NCI-H2107 (cell line): ENCODE measurements around the gene PHOSPHO1.
A peak's percentile ranks its signal among the peaks of the same experiment; 100 is the strongest.

Experiments used
- DNase-seq: peaks from one replicate; lab custom pipeline; 2025; lab: John Stamatoyannopoulos, UW

PHOSPHO1 gene

DNA sequence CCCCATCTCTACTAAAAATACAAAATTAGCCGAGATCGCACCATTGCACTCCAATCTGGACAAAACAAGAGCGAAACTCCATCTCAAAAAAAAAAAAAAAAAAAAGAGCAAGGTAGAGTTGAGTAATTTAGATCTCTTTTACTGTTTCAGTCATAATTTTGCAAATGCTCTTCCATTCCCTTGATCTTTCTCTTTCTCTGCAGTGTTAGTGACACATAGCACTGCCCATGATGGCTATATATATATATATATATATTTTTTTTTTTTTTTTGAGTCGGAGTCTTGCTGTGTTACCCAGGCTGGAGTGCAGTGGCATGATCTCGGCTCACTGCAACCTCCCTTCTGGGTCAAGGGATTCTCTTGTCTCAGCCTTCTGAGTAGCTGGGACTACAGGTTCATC, 12.2 kb upstream of the PHOSPHO1 start:
- no peak for DNase-seq

DNA sequence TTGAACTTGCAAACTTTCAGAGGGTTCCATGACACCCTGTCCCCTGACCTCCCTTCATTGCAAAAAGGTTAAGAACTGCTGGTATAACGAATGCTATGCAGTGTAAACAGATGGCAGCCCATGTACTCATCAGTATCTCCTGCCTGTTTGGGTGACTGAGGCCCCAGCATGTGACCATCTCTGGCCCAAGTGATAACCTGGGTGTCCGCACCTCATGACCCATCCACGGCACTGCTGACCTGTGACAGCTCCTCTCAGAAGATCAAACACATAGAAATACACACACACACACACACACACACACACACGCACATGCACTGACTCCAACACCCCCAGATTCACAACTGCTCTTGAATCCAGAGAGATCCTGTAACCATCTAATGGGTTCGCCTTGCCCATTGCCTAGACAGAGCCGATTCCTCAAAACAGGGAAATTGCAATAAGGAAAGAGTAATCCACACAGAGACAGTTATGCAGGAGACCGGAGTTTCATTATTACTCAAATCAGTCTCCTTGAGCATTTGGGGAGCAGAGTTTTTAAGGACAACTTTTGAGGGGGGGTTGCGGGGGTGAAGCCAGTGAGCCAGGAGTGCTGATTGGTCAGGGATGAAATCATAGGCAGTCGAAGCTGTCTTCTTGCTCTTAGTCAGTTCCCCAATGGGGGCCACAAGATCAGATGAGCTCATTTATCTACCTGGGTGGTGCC, 11.3 kb upstream of the PHOSPHO1 start:
- DNase-seq = no peak

DNA sequence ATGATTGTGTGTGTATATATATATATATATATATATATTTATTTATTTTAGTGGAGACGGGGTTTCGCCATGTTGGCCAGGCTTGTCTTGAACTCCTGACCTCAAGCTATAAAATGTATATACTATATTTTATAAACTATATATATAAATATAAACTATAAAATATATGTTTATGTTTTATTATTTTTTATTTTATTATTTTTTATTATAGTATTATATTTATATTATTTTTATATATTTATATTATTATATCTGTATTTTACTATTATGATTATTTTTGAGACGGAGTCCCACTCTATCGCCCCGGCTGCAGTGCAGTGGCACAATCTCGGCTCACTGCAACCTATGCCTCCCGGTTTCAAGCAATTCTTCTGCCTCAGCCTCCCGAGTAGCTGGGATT, 10.5 kb upstream of the PHOSPHO1 start:
- DNase-seq = no peak

DNA sequence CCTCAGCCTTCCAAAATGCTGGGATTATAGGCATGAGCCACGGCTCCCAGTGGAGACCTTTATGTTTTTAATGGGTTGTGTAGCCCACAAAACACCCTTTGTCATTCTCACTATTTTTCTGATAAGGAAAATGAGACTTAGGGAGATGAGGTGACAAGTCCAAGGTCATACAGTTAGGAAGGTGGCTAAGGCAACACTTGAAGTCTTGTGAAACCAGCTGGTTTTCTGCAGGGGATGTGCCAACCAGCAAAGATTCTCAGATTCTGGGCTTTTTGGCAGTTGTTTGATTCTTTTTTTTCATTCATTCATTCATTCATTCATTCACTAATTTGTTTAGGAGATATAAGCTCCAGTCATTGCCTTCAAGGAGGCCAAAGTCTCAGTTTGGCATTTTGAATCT, 10.0 kb upstream of the PHOSPHO1 start:
- DNase-seq = no peak

DNA sequence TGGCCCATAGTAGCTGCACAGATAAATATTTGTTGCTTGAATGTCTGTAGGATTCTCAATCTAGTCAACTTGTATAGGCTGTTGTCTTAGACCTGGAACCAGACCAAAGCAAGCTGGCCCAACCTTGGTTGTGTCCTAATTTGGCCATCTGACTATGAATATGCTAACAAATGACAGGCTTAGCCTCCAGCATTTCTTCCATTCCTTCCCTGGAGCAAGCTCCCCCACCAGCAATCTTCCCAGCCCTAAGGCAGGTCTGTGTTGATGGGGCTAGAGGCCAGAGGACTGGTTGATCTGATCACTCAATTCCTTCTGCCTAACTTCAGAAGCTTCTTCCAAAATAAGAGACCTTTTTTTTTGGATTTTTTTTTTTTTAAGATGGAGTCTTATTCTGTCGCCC, 9.4 kb upstream of the PHOSPHO1 start:
- no peak for DNase-seq

DNA sequence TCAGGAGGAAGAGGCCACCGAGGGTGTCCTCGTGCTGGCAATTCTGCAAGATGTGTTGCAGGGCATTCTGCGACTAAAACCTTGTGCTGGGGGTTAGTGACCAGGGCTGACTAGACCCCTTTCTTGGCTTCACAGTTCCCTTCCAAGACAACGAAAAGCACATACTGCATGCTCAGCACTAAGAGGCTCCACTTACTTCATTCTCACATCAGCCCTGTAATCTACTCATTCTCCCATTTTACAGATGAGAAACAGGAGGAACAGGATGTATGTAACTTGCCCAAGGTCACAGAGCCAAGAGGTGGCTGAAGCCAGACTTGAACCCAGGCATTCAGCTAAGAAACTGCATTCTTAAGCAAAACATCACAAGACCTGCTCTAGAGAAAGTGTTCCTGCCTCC, 5.3 kb upstream of the PHOSPHO1 start:
- DNase-seq = no peak

DNA sequence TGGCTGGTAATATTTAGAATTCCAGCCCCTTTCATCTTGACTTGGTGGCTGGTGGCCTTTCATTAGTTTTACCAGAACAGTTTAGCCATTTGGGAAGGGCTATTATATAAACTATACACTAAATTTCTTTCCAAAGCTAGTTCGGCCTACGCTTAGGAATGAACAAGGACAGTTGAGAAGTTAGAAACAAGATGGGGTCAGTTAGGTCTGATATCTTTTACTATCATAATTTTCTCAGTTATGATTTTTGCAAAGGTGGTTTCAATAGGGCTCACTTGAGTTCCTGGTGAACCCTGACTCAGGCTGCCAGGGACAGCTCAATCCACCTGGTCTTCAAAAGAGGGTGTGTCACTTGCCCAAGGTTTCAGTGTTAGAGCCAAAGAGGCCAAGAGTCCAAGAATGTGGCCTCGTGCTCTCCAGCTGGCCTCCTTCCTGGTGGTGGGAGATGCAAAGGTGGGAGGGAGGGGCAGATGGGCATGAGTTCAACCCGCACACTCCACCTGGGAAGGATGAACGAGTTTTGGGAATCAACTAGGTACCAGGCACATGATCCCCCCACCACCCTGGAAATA, 4.0 kb upstream of the PHOSPHO1 start:
- DNase-seq = no peak

DNA sequence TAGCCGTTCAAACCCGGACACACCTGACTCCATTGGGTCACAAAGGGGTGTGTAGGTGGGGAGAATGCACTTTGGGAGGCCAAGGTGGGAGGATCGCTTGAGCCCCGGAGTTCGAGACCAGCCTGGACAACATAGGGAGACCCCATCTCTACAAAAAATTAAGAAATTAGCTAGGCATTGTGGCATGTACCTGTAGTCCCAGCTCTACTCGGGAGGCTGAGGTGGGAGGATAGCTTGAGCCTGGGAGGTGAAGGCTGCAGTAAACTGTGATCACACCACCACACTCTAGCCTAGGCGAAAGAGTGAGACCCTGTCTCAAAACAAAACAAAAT, 942 bp upstream of the PHOSPHO1 start:
- no peak for DNase-seq

DNA sequence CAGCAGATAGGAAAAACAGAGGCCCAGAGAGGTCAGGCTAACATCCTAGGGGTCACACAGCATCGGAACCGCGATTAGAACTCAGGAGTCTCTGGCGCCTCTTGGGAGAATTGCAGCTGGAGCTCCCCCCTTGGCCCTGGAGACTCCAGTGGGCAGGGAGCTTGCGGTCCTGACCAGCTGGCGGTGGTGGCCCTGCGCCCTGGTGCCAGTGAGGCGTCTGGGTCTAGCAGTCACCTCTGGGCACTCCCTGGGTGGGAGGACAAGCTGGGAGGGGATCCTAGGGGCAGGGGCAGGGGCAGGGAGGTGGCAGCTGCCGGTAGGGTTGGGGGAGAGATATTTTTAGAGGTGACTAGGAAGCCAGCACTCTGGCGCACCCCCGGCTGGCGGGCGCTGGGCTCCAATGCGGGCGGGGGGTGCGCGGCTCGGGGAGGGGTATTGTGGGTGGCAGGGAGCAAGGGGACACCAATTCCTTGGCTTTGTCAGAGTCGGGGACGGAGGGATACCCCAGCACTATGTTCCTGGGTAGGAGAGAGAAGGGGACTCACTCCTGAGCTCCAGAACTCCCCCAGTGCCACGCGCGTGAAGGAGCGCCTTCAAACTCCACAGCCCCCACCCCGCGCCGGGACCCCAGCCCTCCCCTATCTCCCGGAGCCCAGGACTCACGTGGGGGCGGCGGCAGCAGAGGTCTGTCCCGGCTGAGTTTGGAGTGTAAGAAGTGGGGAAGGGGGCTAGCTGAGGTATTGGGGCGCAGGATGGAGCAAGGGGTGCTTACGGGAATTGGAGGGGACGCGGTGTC, 584 bp downstream of the PHOSPHO1 start:
- no peak for DNase-seq

DNA sequence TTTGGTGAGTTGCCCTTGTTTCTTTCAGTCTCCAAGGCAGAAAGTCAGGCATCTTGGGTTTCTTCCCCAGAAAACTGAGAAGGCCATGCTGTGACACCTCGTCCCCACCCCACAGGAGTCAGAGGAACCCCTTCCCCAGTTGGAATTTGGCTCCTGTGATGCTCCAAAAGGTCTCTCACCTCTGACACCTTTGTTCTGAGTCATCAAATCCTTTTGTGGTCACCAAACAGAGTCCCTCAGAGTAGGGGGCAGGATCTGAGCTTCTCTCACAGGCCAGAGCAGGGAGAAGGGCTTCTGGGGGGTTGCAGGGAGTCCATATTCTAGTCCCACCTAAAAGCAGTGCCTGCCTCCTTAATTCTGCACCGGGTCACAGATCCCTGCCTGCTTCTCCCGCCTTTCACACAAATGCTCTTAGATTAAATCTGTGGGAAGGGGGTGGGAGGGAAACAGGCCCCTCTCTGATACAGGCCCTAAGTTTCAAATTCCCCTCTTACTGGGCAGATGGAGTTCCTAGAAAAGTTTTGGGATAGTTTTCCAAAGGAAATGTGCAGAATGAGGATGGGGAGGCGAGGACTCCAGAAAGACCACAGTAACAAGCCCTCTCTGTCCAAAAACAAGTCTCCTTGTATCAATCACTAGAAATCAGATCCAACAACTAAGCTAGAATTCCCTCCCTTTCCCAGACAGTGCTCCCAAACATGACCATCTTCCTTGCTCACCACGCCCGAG, 1.3 kb downstream of the PHOSPHO1 start:
- no peak for DNase-seq

DNA sequence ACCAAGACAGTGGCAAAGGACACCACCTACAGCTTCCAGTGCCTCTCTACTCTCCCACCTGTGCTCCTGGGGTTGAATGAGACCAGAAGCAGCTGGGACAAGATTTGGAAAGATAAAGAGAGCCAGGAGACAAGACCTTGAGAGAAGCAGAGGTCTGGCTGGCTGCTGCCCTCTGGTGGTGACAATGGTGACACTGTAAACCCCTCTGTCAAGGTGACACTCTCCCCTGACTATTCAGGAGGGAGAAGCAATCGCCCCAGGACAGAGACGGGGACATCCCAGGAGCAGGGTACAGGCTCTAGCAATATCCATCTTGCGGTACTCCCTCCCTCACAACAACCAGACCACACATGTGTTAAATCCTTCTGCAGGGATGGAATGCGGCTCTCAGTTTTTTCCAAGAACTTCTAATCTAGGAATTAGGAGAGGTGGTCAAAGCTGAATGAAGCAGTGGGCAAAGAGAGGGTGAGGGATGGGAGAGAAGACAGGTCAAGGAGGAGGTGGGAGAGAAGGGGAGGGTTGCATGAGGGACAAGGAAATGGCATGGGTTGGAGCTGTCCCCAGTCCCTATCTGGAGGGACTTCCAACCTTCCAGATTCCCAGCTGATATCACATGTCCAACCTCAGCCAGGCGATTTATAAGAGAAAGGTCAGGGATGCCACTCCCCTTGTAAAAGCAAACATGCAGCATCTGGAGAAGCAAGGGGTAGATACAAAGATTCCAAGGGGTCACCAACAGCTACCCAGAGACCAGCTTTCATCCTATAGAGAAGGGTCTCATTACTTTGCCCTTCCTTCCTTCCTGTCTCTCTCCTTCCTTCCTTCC, 2.9 kb downstream of the PHOSPHO1 start:
- peak; percentile 8 for DNase-seq

DNA sequence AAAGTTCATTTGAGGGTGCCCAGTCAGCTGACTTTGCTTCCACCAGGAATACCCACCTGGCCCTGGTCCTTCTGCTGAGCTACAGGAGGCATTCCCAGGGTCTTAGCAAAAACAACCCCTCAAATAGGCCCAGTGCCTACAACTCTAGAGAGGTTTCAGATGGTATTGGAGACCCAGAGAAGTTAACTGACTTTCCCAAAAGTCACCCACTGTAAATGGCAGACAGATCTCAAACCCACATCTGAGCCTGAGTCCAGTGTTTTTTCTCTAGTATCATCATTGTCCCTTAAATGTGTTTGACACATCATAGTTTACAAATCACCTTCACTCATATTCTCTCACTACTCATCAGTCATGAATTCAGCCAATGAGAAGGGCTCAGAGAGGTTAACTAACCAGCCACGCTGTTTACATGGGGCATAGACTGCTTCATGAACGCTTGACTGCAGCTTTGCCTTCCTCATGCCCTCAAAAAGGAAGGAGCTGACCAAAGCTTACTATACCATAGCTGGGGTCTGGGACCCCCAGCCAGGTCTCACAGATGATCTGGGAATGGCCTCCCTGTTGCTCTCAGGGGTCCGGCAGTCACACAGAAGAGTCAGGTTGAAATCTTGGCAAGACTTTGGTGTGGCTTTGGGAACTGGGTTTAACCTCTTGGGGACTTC, 3.7 kb downstream of the PHOSPHO1 start:
- DNase-seq = no peak

DNA sequence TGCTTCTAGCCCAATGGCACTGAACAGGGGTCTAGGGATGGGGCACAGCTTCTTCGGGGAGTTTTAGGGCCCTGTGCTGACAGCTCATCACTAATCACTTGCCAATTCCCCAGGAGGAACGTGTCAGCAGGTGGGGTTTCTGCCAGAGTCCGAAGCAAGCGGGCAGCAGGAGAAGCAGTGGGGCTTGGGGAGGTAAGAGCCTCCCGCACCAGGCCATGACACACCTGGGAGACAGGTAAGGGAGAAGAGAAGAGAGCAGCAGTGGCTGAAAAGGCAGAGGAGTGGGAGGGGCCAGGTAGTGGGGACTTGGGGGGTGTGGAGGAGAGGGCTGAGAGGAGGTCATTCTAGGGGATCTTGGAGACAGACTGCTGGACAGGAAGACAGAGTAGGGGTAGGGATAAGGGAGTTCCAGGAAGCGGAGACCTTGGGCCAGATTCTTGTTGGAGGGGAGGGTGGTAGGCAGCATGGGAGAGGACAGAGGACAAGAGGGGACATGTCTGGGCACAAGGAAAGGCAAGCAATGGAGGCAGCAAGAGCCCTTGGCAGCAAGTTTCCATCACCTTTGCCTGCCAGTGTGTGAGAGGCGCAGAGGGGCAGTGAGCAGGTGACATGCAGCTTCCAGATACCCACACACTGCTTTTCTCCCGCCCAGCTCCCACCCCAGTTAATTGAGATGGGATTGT, 4.9 kb downstream of the PHOSPHO1 start:
- no peak for DNase-seq

DNA sequence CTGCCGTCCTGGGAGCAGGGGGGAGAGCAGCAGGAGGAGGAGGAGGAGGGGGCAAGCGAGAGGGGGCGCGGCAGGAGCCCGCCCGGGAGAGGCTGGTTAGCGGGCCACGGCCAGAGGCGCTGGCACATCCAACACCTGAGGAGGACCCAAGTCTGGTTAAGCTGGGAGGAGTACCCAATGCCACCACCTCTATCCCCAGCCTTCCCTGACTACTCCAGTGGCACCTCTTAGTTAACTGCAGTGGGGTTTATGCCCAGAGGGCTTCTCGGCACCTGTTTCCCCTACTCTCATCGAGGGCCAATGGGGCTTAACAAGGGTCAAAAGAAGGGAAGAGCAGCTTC, 5.6 kb downstream of the PHOSPHO1 start:
- DNase-seq = no peak

DNA sequence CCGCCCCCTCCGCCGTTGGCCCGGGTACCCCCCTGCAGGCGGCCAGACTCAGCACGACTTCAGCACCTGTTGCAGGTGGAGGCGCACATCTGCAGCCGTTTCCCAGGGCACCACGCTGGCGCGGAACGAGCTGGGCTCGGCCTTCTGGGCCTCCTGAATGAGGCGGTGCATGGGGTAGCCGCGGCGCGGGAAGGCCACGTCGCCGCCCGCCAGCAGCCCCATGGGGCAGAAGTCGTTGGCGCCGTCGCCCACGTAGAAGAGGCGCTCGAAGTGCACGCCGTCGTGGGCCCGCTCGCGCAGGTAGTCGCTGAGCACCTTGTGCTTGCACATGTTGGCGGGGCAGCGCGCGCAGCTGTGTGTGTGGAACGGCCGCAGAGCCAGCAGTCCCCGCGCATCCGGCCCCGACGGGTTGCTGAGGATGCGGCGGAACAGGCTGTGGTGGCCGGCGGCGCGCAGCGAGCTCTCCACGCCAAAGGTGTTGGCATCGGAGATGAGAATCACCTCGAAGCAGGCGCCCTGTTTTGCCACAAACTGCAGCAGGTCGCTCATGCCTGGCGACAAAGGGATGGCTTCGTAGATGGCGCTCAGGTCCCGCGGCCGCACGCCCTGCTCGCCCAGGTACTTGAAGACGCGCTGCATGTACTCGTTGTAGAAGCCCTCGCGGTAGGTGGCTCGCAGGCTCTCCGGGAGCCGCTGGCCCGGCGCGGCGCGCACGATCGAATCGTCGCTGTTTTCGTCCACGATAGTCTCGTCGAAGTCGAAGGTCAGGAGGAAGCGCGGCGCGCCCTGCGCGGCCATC, 6.2 kb downstream of the PHOSPHO1 start:
- DNase-seq = no peak

DNA sequence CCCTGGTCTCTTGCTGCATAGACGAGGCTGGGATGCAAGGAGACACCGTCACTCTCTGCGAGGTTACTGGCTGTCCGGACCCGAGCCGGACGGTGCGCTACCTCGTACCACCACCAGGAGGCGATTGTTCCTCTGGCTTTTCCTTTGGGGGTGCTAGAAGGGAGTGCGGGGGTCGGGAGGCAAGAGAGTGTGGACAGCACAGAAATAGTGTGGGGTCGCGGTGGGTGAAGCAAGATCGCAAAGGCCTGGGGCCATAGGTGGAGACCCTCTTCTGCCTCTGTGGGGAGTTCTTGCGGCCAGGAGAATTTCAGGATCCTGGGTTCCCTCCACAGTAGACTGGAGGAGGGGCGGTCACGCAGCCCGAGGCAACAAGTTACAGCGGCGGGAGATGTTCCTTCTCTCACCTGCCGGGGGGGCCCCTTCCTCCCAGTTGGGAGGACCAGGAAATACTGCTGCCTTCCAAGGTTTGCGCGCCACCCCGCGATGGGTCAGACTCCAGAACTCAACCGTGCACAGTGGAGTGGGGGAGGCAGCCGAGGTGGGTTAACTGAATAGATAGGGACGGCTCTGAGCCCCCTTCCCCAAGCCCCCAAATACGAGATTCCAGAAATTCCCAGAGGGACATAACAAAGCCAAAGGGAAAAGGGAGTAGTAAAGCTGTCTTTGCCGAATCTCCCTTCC, 6.9 kb downstream of the PHOSPHO1 start:
- DNase-seq = no peak

DNA sequence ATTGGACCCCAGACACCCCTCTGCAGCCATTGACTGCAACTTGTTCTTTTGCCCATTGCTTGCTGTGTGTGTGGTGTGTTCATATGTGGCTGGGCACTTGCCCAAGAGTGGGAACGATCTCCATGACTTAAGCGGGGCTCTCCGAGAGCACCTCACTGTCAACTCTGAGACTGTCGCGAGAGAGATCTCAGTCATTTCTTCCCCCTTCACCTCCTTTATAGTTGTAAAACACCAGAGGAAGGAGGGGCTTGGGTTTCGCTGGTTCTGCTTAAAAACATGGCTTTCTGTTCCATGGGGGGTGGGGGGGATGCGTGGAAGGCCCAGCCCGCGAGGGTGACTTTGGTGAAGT, 7.4 kb downstream of the PHOSPHO1 start:
- DNase-seq = no peak

DNA sequence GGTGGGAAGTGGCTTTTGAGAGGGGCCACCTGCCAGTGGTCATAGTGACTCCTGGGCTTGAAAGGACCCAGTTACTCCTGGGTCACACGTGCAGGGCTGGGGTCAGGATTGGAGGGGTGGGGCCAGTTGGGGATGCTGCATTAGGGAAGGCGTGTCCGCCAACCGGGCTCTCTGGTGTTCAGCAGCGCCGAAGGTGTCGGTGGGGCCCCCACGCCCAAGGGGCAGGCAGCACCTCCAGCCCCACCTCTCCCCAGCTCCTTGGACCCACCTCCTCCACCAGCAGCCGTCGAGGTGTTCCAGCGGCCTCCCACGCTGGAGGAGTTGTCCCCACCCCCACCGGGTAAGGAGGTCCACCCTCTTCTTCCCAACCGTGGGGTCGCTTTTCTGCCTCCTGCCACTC, 10.6 kb downstream of the PHOSPHO1 start:
- no peak for DNase-seq
